ENCODE measurements around the gene BLID.

The BLID gene

GRCh38 chr11:122081073-122081472 lies 34.9 kb downstream of the BLID start:
- DNase-seq (ENCODE audit: low spot score): no peak

- no peak for DNase-seq (ENCODE audit: low spot score)
Observed at GRCh38 chr11:122077459-122077858, 38.6 kb downstream of the BLID start.

GRCh38 chr11:122076512-122077120 lies 39.4 kb downstream of the BLID start:
- no peak for DNase-seq (ENCODE audit: low spot score)

- no peak for DNase-seq (ENCODE audit: low spot score)
Observed at GRCh38 chr11:122075016-122075415, 41.0 kb downstream of the BLID start.

GRCh38 chr11:122074022-122074421 lies 42.0 kb downstream of the BLID start:
- DNase-seq (ENCODE audit: low spot score): no peak

- no peak for DNase-seq (ENCODE audit: low spot score)
Observed at GRCh38 chr11:122071709-122072202, 44.3 kb downstream of the BLID start.

- DNase-seq (ENCODE audit: low spot score): peak; percentile 57
Observed at GRCh38 chr11:122069707-122070360, 46.2 kb downstream of the BLID start.

- no peak for DNase-seq (ENCODE audit: low spot score)
Observed at GRCh38 chr11:122068837-122069236, 47.2 kb downstream of the BLID start.

- no peak for DNase-seq (ENCODE audit: low spot score)
Observed at GRCh38 chr11:122068141-122068540, 47.9 kb downstream of the BLID start.

All from GM03348 (cell line).